GM21360 (cell line): ENCODE measurements around the gene TRIM26.

Source experiments
- ATAC-seq: cut with Tn5 transposase; IDR thresholded peaks from one replicate; pipeline ENCODE4 v1.9.1; 2021; ENCODE audit warnings: mild to moderate bottlenecking, moderate library complexity; ENCODE audit not compliant: unreplicated experiment

Gene TRIM26

DNA sequence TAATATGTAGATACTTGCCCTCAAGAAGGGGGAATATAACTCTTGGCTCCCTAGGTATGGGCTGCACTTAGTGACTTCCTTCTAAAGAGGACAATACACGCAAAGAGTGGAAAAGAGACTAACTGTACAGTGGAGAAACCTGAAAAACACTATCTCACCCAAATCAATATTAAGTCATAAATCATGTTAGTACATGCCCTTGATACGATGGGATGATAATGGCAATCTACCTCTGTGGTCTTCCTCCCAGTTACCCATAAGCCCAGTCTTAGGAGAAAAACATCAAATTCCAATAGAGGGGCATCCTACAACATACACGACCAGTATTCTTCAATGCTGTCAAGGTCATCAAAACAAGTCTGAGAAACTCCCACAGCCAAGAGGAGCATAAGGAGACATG, 1.3 kb downstream of the TRIM26 start:
- ATAC-seq: no peak

DNA sequence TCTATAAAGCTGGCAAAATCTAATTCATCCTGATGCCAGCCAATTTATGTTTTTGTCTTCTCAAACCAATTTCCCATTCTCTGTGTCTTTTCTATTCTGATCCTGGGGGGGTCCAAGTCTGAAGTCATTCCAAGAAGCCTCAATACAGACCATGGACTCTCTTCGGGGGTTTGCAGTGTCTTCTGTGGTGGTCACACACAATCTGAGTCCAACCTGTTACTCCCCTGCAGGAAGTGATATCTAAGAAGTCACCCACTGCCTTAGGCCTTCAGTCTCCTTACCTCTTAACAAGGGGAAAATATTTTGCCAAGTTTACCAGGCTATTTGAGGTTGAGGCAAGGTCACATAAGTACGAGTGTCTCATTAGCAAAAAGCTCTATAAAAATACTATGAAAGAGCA, 1.9 kb downstream of the TRIM26 start:
- ATAC-seq: no peak

DNA sequence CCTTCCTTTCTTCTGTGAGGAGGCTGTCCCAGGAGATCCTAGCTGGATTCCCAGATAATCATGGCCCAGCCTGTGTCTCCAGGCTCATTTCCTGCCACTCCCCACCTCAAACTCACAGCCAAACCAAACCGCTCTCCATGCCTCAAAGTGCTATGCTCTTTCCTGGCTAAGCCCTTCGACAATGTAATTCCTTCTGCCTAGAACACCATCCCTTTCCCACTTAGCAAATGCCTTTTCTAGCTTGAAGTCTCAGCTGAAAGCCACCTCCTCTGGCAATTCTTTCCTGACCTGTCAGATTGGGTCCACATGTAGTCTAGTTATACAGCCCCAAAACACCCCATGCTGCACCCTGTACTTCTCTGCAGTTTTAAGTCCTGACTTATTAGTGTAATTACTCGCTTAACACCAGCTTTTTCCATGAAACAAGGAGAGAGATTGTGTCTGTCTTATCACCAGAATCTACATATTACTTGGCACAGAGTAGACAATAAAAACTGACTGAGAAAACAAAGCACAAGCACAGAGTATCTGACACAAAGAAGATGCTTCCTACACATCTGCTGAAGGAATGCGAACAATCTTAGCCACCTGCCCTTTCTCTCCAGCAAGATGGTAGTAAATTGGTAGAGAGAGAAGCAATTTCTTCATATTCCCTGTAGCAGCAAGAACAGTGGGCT, 5.4 kb downstream of the TRIM26 start:
- no peak for ATAC-seq

DNA sequence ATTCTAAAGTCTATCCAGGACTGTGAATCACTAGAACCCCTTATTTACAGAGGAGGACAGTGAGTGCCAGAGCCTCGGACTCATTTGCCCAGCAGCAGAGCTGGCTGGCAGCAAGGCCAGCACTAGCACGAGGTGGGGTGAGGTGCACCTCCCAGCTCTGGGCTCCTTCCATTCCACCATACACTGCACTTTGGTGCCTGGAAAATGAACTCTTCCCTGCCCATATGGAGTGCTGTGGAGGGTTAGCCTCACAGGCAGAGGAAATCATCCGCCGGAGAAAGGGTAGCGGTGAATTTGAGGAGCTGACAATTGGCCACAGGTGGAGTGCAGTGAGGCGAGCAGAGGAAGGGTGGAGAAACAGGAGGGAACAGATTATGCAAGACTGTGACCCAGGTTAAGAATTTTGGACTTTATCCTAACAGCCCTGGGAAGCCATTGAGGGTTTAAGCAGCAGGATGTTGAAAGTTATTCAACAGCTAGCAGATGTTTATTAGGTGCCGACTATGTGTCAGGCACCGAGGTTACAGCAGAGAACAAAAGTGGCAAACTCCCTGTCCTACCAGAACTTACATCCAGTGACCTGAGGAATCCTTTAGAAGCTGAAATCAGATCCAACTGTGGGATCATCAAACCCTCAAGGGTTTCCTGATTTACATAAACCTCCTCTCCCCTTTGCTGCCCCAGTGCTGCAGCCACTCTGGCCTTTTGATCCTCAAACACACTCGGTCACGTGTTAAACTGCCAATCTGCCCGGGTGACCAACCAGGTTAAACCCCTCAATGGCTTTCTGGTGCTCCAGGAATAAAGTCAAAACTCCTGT, 6.2 kb downstream of the TRIM26 start:
- no peak for ATAC-seq

DNA sequence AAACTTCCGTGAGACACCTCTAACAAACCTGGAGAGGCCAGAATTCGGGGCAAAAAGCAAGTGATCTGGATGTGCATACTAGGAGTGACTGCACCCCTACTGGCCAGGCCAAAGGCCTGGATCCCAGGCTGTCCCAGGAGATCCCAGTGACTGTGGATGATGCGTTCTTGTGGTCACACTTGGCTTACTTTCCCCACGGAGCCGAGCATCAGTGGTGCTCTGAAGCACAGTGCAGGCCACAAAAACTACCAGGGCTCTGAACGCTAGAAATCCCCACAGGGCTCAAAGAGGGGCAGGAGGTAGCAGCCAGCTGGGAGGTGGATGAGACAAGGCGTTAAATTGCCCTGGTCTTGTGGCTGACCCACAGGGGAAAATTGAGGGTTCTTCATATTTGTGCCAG, 7.1 kb downstream of the TRIM26 start:
- ATAC-seq: no peak

DNA sequence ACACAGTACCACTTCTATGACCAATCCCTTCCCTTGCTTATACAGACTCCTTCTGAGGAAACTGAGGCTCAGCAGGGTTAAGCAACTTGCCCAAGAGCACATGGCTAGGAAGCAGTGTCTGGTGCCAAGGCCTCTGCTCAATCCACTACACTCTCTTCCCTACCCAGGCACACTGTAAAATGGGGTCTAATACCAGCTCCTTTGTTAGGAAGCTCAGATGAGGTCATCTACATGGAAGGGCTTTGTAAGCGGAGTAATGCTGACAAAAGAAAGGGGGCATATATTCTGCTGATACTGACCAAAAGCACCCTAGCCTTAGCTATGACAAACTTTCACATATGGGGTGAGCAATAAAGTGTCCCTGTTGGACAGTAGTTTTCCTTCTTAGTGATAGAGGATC, 9.1 kb downstream of the TRIM26 start:
- no peak for ATAC-seq

DNA sequence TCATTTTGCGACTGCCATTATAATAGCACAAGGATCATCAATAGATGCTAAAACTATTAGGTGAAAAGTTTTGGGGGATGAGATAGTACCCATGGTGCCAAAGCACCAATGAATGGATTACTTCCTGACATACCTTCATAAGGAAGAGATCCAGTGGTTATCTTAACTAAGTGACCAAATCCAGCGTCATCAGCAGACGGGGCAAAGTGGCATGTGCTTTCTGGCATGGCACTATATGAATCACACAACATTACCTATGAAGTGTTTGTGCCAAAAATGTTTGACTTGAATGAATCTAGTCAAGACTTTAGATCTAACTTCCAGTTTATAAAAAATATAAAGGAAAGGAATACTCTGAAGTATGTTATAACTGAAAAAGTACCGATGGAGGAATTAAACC, 10.8 kb downstream of the TRIM26 start:
- no peak for ATAC-seq

DNA sequence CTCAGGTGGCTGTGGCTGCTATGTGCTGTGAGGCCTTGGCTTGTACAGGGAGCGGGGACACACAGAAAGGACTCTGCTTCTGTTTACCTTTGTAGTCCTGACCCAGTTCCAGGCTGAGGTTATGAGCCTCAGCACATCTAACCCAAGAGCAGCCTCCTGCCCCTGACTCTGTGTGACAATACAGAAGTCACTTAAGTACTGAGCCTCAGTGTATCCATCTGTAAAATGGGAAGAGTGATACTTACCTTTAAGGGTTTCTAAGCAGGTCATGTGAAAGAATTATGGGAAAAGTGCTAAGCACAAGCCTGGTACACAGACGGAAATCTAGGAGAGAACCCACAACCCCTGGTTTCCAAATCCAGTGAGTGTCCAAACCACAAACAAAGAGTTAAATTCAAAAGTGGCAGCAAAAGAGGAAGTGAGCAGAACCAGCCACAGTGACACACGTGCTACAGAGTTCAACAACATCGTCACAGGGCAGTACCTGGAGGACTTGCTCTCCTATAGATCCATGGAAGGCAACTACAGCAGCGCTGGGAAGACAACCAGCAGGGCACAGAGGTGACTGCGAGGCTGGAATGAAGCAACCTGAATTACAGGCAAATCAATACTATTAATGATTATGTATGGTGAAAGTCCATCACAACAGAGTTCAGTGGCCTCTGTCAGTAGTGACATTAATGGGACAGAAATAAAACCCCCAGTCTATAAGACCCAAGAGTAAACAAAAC, 12.5 kb downstream of the TRIM26 start:
- no peak for ATAC-seq

DNA sequence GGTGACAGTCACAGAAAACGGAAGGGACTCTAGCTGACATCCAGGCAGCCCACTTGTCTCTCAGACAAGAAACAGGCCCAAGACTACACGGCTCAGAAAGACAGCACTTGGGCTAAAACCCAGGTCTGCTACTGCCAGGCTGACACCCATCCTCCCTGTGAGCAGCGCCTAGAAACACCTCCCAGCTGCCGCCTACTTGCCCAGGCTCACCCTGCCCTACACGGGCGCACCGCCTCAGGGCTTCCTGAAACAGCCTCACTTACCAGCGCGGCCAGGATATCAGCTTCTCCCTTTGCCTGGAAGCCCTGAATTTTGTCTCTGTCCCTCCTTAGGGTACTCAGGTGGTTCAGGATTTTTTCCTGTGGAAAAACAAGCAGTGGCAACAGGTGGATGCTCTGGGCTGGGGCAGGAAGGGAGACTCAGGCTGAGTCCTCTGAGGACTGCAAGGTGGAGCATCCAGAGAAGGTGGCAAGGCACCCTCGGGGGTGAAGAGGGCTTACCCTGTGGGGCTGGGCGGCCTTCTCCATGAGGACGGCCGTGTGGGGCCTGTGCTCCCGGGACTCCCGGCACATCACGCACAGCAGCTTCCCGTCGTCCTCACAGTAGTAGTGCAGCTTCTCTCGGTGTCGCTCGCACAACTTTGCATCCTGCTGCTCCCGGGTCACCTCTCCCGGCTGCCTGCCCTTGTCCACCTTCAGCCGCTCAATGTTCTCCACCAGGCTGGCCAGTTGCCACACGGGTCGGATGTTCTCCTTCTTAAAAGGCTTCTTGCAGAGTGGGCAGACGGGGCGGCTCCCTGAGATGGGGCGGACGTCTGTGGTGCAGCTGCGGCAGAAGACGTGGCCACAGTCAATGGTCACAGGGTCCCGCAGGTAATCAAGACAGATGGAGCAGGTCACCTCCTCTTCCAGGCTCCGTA, 14.8 kb downstream of the TRIM26 start:
- ATAC-seq: no peak

DNA sequence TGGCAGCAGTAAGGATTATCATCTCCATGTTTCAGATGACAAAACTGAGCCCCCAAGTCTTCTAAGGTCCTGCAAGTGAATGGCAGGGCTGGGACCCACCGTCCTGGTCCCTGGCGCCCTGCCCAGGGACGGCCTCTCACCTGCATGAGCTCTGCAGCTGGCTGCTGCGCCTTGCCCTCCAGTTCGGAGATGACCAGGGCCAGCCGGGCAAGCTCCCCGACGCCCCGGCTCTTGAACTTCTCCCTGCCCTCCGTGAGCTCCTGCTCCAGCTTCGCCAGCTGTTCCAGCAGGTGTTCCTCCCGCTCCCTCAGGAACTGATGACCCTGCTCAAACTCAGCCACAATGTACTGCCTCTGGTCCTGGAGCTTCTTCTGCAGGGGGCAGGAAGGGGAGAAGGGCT, 16.8 kb downstream of the TRIM26 start:
- no peak for ATAC-seq

DNA sequence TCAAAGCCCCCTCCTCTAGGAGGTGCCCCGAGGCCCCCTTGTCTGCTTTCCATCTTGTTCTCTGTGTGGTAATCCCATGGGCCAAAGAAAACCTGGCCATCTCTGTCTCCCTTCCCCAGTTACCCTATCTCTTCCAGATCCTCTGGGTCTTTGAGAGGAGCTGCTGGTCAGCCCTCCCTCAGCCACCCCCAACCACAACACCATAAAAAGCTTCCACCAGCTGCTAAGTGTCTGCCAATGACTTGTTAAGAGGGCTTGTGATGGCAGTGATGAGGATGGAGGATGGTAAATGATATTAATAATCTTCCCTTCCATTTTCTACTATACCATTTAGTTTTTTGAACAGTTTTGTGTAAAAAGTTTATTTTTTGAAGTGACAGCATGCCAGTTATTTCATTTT, 17.3 kb downstream of the TRIM26 start:
- ATAC-seq: no peak

DNA sequence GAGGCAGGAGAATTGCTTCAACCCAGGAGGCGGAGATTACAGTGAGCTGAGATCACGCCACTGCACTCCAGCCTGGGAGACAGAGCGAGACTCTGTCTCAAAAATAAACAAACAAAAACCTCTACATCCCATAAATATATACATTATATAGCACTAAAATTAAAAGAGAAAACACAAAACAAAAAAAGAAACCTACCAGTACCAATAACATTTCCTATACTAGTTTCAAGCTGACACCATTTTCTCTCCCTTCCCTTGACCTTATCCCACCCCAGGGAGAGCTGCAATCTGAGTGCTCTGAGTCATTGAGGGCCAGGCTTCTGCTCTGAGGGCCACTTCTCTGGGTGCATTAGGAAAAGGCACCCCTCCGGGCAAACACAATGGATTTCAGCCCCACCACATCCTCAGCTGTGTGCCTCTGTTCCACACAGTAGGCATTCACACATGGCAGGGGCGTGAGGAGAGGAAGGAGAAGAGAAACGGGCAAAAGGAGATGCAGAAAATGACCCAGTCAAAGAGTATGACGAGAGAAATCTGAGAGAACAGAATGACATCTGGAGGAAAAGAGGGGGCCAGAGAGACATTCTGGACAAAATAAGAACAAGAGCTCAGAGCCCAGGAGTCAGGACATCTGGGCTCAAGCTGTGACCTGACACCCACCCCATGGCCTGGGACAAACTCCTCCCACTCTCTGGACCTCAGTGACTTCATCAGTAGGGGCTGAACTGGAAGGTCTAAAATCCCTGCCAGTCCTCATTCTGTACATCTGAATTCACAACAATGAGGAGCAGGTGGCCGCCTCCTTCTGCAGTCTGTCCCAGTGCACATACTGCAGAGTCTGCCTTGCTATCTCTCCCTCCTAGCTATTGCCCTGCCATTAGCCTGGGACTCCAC, 18.2 kb downstream of the TRIM26 start:
- ATAC-seq: no peak

DNA sequence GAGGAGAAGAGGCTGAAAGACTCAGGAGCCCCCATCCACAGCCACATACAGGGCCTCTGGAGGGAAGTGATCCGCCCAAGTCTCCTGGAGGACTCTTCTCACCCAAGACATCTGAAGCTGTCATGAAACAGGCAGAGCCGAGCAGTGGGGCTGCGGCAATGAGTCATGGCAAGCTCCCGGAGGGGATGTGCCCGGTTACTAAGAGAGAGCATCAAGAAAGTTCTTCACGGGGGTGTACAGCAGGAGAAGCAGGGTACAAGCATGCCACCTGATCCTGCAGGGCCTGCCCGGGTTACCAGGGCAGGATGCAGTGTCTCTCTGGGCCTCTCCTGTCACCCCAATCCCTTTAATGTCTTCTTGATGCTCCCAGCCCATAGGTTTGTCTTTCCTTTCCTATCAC, 21.1 kb downstream of the TRIM26 start:
- no peak for ATAC-seq

DNA sequence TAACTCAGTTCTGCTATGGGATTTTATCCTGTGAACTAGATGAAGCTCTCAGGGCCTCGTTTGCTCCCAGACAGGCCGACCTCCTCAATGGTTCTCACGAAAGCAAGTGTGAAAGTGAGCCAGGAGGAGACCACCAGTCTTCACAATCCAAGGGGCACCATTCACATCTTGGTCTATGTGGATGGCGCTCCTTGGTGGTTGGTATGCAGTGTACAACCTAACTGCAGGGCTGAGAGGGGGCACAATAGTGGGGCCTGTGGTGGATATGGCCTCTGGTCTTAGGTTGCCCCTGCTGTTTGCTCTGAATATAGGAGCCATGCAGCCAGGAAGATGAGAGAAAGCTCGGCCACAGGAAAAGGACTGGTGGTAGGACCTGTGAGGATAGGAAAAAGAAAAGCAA, 24.7 kb downstream of the TRIM26 start:
- no peak for ATAC-seq

DNA sequence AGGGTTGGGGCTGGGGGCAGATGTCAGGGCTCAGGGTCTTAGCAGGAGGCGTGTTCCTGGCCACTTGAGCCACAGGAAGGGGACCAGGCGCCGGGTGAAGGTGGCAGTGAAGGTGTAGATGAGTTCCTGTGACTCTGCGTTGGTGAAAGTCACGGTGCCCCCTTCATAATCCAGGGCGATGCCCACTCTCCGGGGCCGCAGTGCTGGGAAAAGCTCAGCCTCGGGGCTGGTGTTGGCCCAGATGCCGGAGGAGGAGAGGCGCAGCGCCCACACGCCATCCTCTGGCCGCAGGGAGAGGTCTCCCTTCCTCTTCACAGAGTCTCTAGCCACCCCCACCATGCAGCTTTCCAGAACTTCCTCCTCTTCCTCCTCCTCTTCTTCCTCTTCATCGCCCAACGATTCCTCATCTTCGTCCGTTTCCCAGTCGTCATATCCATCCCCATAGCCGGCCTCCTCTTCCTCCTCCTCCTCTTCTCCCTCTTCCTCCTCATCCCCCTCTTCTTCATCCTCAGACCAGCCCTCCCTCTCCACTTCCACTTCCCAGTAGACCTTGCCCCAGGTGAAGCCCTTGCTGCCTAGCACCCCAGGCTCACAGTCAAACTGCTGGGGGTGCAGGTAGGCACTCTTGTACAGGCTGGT, 27.2 kb downstream of the TRIM26 start:
- ATAC-seq: no peak

DNA sequence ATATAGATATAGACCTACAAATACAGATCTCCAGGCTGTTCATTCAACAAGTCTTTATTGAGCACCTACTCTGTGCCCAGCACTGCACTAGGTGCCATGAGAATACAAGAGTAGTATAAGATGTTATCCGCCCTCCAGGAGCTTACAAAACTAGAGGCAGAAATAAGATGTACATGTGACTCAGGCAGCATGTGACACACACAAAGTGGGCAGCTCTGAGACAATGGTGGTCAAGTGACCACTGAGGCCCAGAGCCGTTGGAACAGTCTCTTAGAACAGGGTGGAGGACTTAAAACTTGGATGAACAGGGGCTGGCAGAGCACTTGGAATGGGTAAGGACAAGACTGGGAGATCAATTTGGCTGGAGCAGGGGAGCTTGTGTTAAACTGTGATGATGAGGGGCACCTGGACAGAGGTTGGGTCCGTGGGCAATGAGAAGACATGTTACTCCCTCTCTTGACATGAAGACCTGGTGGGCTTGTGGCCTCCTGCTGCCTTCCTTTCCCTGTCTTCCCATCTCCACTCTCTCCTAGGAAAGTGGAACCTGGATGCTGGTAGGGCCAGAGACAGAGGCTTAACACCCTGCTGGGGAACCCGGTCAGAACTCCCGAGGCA, 28.7 kb downstream of the TRIM26 start:
- no peak for ATAC-seq

DNA sequence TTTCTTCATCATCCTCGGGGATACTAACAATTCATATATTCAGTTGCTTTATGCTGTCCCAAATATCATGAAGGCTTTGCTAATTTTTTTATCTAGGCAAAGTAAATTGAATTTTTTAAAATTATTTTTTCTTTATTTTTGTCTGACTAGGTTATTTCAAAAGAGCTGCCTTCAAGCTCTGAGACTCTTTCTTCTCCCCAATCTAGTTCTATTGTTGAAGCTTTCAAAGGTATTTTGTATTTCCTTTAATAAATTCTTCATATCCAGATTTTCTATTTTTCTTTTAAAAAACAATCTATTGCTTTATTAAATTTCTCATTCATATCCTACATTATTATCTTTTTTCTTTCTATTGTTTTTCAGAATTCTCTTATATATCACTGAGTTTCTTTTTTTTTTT, 33.1 kb downstream of the TRIM26 start:
- no peak for ATAC-seq

DNA sequence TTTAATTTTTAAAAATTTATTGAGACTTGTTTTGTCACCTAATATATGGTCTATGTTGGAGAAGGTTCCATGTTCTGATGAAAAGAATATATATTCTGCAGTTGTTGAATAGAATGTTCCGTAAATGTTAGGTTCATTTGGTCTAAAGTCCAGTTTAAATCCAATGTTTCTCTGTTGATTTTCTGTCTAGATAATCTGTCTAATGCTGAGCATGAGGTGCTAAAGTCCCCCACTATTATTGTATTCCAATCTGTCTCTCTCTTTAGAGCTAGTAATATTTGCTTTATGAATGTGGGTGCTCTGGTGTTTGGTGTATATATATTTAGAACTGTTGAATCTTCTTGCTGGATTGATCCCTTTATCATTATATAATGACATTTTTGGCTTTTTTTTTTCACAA, 34.4 kb downstream of the TRIM26 start:
- ATAC-seq: no peak

DNA sequence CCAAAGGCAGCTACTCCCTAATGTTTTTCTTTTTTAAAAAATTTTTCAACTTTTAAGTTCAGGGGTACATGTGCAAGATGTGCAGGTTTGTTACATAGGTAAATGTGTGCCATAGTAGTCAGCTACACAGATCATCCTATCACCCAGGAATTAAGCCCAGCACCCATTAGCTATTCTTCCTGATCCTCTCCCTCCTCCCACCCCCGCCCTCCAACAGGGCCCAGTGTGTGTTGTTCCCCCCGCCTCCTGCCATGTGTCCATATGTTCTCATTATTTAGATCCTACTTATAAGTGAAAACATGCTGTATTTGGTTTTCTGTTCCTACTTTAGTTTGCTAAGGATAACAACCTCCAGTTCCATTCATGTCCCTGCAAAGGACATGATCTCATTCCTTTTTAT, 37.4 kb downstream of the TRIM26 start:
- no peak for ATAC-seq
